RWPE1 (cell line): ENCODE measurements around the gene PARVA.

ENCODE experiments used
- CTCF ChIA-PET: fragments of 350-600 bp; sonication (Branson Sonifier 250); formaldehyde crosslinking; extraction: SDS; loops from one replicate; lab custom pipeline; 2021; lab: Yijun Ruan, JAX
- POLR2A ChIA-PET: fragments of 400-600 bp; formaldehyde crosslinking; extraction: SDS; loops from one replicate; lab custom pipeline; 2020; ENCODE audit warnings: antibody characterized with exemption; ENCODE audit not compliant: low non-redundant PET; lab: Yijun Ruan, JAX
- DNase-seq: peaks from one replicate; pipeline ENCODE4 v3.0.0; 2012; ENCODE audit warnings: low spot score
- H3K27ac ChIP-seq: fragments of 450-650 bp; 2 replicates; pipeline ENCODE4 v1.5.1; 2017
- TF ChIP-seq, protein P1 (sequence below): fragments of 450-650 bp; conservative IDR thresholded peaks from 2 replicates; pipeline ENCODE4 v1.5.1; 2017; ENCODE audit warnings: low read depth, mild to moderate bottlenecking

PARVA gene

GRCh38 chr11:12547953-12548650 is 170.7 kb downstream of the PARVA start:
- ChIA-PET CTCF (interaction anchor here (0.6 kb wide), 1 partner anchor 155 kb away, joined by 3 read pairs; no protein-coding TSS in a partner anchor), POLR2A (no interaction called here)
- no peak for DNase-seq
- TF ChIP-seq, protein P1, sequence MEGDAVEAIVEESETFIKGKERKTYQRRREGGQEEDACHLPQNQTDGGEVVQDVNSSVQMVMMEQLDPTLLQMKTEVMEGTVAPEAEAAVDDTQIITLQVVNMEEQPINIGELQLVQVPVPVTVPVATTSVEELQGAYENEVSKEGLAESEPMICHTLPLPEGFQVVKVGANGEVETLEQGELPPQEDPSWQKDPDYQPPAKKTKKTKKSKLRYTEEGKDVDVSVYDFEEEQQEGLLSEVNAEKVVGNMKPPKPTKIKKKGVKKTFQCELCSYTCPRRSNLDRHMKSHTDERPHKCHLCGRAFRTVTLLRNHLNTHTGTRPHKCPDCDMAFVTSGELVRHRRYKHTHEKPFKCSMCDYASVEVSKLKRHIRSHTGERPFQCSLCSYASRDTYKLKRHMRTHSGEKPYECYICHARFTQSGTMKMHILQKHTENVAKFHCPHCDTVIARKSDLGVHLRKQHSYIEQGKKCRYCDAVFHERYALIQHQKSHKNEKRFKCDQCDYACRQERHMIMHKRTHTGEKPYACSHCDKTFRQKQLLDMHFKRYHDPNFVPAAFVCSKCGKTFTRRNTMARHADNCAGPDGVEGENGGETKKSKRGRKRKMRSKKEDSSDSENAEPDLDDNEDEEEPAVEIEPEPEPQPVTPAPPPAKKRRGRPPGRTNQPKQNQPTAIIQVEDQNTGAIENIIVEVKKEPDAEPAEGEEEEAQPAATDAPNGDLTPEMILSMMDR = no peak
- no peak overlapping the region for H3K27ac ChIP-seq

GRCh38 chr11:12552692-12553091 is 175.3 kb downstream of the PARVA start:
- ChIA-PET CTCF (interaction anchor here (0.6 to 1.5 kb wide), 2 partner anchors 11 to 200 kb away, joined by 5 to 6 read pairs; no protein-coding TSS in a partner anchor), POLR2A (no interaction called here)
- DNase-seq = no peak
- TF ChIP-seq, protein P1 = no peak
- H3K27ac ChIP-seq = no peak overlapping the region

- TF ChIP-seq, protein P1 = no peak
- no peak for DNase-seq
- CTCF ChIA-PET = no interaction called here
- H3K27ac ChIP-seq = no peak overlapping the region
- POLR2A ChIA-PET = no interaction called here
Measured at GRCh38 chr11:12554122-12554521, 176.8 kb downstream of the PARVA start.

GRCh38 chr11:12556155-12556554 is 178.8 kb downstream of the PARVA start:
- H3K27ac ChIP-seq = no peak overlapping the region
- TF ChIP-seq, protein P1 = no peak
- ChIA-PET CTCF (no interaction called here), POLR2A (no interaction called here)
- no peak for DNase-seq

DNA sequence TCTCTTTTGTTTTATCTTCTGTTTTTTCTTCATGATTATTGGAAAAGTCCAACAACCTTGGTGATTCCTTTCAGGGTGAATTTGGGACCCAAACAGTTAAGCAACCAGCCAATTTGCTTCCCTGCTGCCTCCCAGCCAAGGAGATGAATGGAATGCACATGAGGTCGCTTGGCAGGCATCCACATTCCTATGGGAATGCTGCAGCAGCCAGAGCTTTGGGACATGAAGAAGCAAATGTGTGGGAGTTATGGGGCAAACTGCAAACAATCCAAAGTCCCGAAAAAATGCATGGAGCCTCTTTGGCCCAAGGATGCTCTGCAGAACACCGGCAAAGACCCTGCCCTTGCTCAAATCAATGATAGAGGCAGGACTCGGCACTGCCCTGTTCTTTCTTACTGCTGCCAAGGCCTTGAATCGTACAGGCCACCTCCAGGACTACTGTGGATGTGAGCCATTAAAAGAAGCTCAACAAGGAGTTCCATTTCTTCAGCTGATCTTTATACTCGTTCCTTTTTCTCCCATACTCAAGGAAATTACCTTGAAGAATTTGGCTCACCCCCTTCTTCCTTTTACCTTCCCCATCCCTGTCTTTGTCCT is 179.5 kb downstream of the PARVA start:
- TF ChIP-seq, protein P1 = no peak
- ChIA-PET CTCF (interaction anchor here (0.5 to 0.7 kb wide), 2 partner anchors 20 to 226 kb away, joined by 3 to 6 read pairs; no protein-coding TSS in a partner anchor), POLR2A (no interaction called here)
- peak overlapping the region; percentile 61 for H3K27ac ChIP-seq
- peak; percentile 82 for DNase-seq

DNA sequence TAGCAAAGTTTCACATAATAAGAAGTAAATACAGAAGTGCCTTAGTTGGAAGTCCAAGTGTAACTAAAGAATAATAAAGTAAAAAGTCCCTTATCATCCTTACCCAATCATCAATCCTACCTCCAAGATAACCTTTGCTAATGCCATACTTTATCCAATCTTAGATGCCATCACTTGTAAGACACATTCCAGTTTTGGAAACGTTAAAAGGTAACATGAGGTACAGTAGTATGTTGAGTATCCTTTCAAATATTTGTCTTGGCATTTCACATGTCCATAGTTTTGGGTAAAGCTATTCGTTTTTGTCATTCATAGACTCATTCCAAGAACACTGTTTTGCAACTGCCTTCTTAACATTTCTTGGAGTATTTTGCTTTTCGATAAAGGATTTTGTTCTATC is 181.6 kb downstream of the PARVA start:
- ChIA-PET CTCF (interaction anchor here (0.6 to 0.9 kb wide), 2 partner anchors 9 to 20 kb away, joined by 3 to 4 read pairs; no protein-coding TSS in a partner anchor), POLR2A (no interaction called here)
- no peak overlapping the region for H3K27ac ChIP-seq
- no peak for DNase-seq
- TF ChIP-seq, protein P1 = no peak
